ENCODE measurements around the gene NTSR2.

Gene NTSR2, protein sequence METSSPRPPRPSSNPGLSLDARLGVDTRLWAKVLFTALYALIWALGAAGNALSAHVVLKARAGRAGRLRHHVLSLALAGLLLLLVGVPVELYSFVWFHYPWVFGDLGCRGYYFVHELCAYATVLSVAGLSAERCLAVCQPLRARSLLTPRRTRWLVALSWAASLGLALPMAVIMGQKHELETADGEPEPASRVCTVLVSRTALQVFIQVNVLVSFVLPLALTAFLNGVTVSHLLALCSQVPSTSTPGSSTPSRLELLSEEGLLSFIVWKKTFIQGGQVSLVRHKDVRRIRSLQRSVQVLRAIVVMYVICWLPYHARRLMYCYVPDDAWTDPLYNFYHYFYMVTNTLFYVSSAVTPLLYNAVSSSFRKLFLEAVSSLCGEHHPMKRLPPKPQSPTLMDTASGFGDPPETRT

GRCh38 chr2:11669454-11670291 is at the start of gene NTSR2:
TSS of gene NTSR2 (minus strand) at chr2:11670195. CDS start at chr2:11670129, 66 bp downstream.
- no peak for DNase-seq

GRCh38 chr2:11719230-11719977 is 49.4 kb upstream of the NTSR2 start:
- DNase-seq: no peak

DNA sequence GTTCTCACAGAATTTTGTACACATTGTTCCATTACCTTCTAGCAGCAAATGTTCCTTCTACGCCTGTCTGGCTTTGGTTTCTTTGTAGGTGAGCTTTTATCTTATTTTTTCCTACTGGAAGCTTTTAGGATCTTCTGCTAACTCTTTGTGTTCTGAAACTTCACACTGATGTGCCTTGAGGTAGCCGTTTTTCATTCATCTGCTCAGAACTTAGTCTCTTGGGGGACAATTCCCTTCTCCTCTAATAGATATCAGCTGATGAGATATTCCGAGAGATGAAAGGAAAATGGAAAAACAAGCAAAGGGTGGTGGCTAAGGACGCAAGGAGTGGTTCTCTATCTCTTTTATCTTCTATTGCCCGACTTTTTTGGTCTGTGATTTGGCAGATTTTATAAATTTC is 48.6 kb upstream of the NTSR2 start:
- no peak for DNase-seq

DNA sequence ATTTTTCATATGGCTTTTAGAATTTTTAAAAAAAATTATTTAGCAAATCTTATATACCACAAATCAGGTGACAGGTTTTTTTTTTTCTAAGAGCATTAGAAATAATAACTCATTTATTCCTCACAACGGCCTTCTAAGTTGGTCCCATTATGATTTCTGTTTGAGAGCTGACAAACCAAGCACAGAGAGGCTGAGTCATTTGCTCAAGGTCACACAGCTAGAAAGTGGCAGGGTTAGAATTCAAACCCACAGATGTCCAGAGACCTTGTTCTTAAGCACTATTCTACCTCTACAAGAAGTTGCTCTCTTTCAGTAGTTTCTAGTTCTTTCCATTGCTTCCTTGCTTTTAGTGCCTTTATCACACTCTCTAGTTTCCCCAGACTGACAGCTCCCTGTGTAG is 47.6 kb upstream of the NTSR2 start:
- DNase-seq: no peak

GRCh38 chr2:11716689-11717321 is 46.8 kb upstream of the NTSR2 start:
- no peak for DNase-seq

DNA sequence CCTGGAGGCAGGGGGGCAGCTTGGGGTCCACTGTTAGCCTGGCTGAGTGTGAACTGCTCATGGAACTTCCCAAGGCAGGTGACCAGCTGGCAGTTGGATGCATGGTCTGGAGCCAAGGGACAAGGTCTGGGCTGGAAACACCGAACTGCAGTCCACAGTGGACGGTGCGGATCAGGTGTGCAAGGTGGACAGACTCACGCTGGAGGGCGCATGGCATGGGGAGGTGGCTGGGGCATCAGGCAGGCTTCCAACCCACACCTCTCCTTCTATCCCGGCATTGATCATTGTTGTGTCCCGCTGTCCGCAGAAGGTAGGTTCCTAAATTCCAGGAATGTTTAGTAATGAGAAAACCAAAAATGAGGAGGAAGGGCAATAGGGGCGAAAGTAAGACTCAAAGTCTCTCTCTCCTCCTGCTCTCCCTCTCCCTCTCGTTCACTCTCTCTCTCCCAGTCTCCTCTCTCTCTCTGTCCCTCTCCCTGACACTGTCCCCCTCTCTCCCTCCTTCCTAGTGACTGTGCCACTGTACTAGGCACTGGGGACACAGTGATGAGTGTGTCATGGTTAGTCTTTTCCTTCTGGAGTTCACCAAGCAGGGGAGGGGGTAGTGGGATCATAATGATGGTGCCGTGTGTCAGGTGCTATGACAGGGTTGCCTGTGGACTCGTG is 46.1 kb upstream of the NTSR2 start:
- no peak for DNase-seq

DNA sequence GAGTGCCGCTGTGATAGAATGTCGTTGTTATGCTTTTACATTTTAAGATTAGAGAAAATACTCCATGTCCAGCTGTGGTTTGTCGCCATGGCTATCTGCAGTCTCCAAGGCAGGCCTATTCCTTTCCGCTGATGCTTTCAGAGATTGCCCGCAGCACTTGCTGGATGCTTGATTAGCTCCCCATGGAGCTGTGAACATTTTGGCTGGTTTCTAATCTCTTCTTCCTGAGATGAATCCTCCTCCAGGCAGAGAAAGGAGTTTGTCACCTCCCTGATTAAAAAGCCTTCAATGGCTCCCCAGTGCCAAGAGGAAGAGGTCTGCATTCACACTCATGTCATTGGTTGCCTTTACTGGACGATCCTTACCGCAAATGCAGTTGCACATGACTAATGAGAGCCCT is 43.8 kb upstream of the NTSR2 start:
- no peak for DNase-seq

DNA sequence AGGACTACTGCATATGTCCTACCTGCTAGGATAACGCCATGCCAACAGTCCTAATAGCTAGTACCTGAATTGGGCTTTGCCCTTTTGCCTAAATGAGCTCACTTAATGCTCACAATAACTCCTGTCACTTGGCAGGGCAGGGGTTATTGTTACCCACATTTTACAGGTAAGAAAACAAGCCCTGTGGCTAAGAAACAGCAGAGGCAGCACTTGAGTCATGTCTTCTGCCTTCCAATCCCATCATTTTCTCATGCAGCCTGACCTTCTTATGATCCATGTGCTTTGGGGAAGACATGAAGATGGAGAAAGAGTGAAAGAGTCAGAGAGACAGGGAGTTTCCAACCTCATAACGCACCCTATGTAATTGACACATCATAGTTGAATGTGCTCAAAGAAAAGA is 42.9 kb upstream of the NTSR2 start:
- DNase-seq: no peak

DNA sequence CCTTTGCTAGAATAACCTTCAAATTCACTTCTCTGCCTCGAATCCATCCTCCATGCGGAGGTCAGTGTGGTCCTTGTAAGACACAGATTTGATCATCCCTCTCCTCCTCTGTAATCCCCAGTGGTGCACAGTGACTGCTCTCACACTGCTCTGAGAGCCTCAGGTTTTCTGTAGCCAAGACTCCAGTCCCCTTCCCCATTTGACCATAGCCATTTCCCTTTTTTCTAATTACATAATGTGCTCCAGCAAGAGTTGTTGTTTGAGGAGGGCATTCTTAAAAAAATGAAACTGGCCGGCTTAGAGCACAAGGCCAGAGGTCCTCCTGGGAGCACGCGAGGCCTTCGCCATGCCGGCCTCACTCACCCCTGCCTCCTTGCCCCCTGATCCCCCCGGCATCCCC is 41.8 kb upstream of the NTSR2 start:
- DNase-seq: no peak

GRCh38 chr2:11711354-11711716 is 41.3 kb upstream of the NTSR2 start:
- DNase-seq: no peak

- no peak for DNase-seq
These were observed 40.8 kb upstream of the NTSR2 start for GRCh38 chr2:11710632-11711353.

DNA sequence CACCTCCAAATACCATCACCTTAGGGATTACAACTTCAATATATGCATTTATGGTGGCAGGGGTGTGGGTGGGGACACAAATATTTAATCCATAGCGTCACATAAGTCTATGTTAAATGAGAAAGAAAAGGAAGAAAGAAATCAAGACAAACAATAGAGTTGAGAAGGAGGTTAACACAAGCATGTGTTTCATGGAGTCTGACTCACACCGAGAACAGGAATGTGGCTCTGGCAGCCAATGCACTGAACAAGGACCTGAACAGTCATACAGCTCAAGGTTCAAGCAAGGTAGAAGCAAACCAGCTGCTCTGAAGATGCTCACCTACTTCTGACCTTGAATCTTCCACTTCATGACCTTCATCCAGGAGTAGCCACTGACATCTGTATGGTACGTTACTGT is 40.2 kb upstream of the NTSR2 start:
- no peak for DNase-seq

DNA sequence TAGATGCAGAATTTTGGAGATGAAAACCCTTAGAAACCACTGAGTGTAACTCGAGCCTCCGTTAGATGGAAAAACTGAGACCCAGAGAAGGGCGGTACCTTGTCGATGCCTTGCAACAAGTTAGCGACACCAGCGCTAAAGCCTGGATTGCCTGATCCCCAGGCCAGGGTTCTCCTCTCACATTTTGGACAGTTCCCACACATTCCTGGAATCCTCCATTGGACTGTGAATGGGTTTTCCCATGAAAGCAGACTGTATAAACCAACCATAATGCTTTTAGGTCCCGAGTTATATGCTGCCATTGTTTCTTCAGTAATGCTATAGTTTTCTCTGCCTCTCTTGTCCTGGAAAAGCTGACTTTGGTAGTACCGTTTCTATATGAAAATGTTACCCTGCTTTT is 39.3 kb upstream of the NTSR2 start:
- DNase-seq: no peak

DNA sequence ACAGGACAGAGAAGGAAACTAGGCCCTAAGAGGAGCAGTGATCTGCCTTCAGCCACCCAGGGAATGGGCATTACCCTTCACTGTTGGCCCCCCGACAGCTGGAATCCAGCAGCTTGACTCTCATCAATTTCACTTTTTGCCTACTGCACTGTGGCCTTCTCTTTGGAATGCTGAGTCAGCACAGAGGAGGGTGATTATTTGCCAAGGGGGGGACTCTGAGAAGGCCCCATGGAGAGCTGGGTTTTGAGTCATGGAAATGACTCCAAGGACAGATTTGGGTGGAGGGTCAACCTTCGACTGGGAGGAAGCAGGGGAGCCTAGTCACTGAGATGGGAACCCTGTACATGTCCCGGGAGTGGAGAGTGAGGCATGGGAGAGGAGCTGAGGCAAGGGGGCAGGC is 38.1 kb upstream of the NTSR2 start:
- DNase-seq: no peak

DNA sequence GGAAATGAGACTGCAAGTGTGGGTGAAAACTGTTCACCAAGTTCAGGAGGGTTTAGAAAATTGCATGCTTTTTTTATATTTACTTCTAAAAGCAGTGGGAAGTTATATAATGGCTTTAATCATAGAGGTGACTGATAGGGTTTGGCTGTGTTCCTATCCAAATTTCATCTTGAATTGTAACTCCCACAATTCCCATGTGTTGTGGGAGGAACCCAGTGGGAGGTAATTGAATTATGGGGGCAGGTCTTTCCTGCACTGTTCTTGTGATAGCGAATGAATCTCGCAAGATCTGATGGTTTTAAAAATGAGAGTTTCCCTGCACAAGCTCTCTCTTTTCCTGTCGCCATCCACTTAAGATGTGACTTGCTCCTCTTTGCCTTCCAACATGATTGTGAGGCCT is 35.7 kb upstream of the NTSR2 start:
- no peak for DNase-seq

- no peak for DNase-seq
These were observed 35.1 kb upstream of the NTSR2 start for GRCh38 chr2:11705063-11705462.

GRCh38 chr2:11703700-11704099 is 33.7 kb upstream of the NTSR2 start:
- no peak for DNase-seq

- no peak for DNase-seq
These were observed 33.0 kb upstream of the NTSR2 start for GRCh38 chr2:11702946-11703345.

DNA sequence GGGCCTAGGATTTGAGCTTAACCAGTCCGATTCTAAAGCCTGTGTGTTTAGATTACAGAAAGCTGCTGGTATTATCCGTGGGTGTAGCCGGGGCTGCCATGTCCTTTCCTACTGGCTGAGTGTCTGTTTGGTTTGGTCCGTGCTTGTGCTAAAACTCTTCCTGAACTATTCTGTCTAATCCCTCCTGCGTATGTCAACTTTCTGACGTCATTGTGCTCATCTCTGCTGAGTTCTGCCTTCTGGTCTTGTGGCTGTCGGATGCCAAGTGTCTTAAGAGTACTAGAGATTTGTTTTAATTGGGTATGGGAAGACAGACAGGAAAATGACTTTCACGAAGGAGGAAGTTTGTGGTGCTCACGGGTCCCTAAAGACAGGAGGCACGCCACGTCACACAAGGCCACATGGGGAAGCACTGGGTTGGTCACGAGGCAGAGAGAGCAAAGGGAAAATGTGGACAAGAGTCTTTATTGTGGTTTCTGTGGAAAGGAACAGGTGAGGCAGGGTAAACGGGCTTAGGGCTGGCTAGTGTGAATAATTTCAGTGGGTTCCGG is 31.8 kb upstream of the NTSR2 start:
- no peak for DNase-seq

GRCh38 chr2:11701206-11701605 is 31.2 kb upstream of the NTSR2 start:
- DNase-seq: no peak
